RKO (cell line): Measurements from ENCODE around the gene C1orf210.

Experiments used
- DNase-seq: peaks from one replicate; pipeline ENCODE4 v3.0.0-alpha.2; 2016; ENCODE audit warnings: low spot score

Gene C1orf210

GRCh38 chr1:43285269-43285990 lies at the start of gene C1orf210:
Gene C1orf210, minus strand, starts transcription at chr1:43285581. Its CDS starts 2,311 bp downstream, at chr1:43283270.
- no peak for DNase-seq

GRCh38 chr1:43334453-43335205 lies 49.2 kb upstream of the C1orf210 start:
- no peak for DNase-seq

GRCh38 chr1:43331688-43332087 lies 46.3 kb upstream of the C1orf210 start:
- no peak for DNase-seq

GRCh38 chr1:43329995-43330751 lies 44.8 kb upstream of the C1orf210 start:
- DNase-seq, result peak; percentile 32

GRCh38 chr1:43327549-43328292 lies 42.3 kb upstream of the C1orf210 start:
- no peak for DNase-seq

- DNase-seq, result no peak
Observed at GRCh38 chr1:43325381-43325780, 40.0 kb upstream of the C1orf210 start.

GRCh38 chr1:43324810-43325209 lies 39.4 kb upstream of the C1orf210 start:
- DNase-seq, result no peak

- no peak for DNase-seq
Observed at GRCh38 chr1:43322506-43322905, 37.1 kb upstream of the C1orf210 start.

GRCh38 chr1:43321331-43321891 lies 36.0 kb upstream of the C1orf210 start:
- no peak for DNase-seq

- DNase-seq, result no peak
Observed at GRCh38 chr1:43319766-43320165, 34.4 kb upstream of the C1orf210 start.

GRCh38 chr1:43319288-43319687 lies 33.9 kb upstream of the C1orf210 start:
- no peak for DNase-seq

GRCh38 chr1:43318831-43319230 lies 33.5 kb upstream of the C1orf210 start:
- DNase-seq, result no peak

- no peak for DNase-seq
Observed at GRCh38 chr1:43317817-43318471, 32.6 kb upstream of the C1orf210 start.

- no peak for DNase-seq
Observed at GRCh38 chr1:43316738-43317520, 31.5 kb upstream of the C1orf210 start.

- DNase-seq, result no peak
Observed at GRCh38 chr1:43315963-43316737, 30.8 kb upstream of the C1orf210 start.

GRCh38 chr1:43315481-43315880 lies 30.1 kb upstream of the C1orf210 start:
- no peak for DNase-seq

- no peak for DNase-seq
Observed at GRCh38 chr1:43314233-43314632, 28.9 kb upstream of the C1orf210 start.

GRCh38 chr1:43313771-43314170 lies 28.4 kb upstream of the C1orf210 start:
- no peak for DNase-seq

GRCh38 chr1:43312663-43313515 lies 27.5 kb upstream of the C1orf210 start:
- no peak for DNase-seq
